ENCODE results near the gene CDH1.

GRCh38 chr16:68717684-68718083, 19.4 kb upstream of the CDH1 start:
- TF ChIP-seq MAX (IDR thresholded peaks at IDR 0.05) = no peak
- no peak for TF ChIP-seq TEAD4 (IDR thresholded peaks at IDR 0.05)
- TF ChIP-seq TCF12 (IDR thresholded peaks at IDR 0.05; ENCODE audit: low read depth) = no peak
- no peak for TF ChIP-seq EP300 (IDR thresholded peaks at IDR 0.05; ENCODE audit: borderline replicate concordance)
- no peak for TF ChIP-seq FOXM1 (IDR thresholded peaks at IDR 0.05; ENCODE audit: borderline replicate concordance, low read depth)

Measured in Ishikawa (cell line).